A549 treated with AZD9567 at 1 μM for 4 hours (cell line): Measurements from ENCODE around the gene GATB. TPM values are rescaled to one million over a fixed set of nuclear protein-coding genes. Genes with fewer than 3 reads are reported as not detected.

Experiments
- total RNA-seq: library from RNA; stranded (reverse); fragments of 200-300 nt; extraction: Qiagen RNA extraction; gene quantifications from 5 replicates; pipeline ENCODE4 v1.2.3, GENCODE V29; 2022; ENCODE audit not compliant: insufficient read depth

The GATB gene, protein sequence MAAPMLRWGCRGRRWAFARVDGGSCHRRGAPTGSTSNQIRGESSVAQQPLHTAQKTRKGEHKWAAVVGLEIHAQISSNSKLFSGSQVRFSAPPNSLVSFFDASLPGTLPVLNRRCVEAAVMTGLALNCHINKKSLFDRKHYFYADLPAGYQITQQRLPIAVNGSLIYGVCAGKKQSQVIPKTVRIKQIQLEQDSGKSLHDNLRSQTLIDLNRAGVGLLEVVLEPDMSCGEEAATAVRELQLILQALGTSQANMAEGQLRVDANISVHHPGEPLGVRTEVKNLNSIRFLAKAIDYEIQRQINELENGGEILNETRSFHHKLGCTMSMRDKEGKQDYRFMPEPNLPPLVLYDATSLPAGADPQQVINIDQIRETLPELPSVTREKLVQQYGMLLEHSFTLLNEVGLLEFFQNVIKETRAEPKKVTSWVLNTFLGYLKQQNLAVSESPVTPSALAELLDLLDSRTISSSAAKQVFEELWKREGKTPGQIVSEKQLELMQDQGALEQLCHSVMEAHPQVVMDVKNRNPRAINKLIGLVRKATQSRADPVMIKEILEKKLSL
- 10.1 to 16.1 TPM (median 10.2 TPM) in 5 replicates for total RNA-seq

DNA sequence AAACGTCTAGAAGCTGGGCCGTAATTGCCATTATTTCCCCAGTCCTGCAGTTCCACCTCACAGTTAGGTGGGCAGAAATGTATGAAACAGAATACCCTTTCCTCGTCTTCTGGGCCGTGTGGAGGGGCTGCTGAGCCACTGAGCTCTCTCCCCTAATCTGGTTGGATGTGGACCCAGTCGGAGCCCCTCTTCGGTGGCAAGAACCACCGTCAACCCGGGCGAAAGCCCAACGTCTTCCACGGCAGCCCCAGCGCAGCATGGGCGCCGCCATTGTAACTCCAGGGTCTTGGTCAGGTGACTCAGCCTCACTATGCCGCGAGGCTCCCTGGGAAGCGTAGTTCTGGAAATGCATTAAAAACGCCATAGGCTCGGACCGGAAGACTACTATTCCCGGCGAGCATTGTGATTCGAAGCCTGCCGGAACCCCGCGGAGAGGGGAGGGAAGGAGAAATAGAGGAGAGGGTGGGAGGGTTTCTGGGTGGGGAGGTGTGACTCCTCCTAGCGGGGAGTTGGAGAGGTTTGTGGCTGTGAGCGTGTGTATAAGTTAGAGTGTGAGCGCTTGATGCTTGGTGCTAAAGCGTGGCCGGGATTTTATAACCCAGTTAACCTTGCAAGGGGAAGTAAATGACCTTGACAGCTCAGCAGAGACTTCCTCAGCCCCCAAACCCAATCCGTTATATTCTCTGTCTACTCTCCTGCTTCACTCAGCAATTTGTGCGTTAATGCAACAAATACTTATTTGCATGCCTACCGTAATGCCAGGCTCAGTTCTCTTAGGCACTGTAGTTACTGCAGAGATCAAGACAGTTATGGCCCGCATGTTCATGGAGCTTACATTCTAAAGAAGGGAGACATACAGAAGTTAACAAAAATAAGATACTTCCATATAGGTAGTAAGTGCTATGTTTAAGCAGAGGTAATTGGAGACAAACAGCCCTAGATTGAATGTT is at the start of gene GATB:
Gene GATB (minus strand): TSS at position 296 of the 950 bp plus-strand sequence. CDS start 25 bp downstream, at position 271.

